Measurements from ENCODE around the gene DNAH2.
"Not testable (repeated sequence)": the region's sequence is repeated elsewhere in the genome, so short reads cannot be mapped to it uniquely, and the experiment has no call there.

DNAH2 gene

DNA sequence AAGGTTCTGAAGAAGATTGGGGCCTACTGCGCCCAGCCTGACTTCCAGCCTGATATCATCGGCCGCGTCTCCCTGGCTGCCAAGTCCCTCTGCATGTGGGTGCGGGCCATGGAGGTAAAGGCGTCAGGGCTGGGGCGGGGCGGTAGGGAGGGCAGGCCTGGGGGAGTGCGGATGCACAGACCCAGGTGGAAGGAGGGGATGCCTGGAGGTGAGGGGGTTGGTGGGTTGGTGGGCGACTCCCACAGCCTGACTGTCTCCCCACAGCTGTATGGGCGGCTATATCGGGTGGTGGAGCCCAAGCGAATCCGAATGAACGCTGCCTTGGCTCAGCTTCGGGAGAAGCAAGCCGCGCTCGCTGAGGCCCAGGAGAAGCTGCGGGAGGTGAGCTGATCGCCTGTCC is 89.7 kb downstream of the DNAH2 start:
- in situ Hi-C loops (cut with HindIII; ENCODE audit: low pct_ligation_motif_present, low sequenced_read_pairs), result no loop called here
- Histone ChIP-seq H3K27me3 (replicated peaks) (no peaks in the 10 kb centered on the region), H3K4me3 (ENCODE audit: low read depth, low read length) (no peak overlapping the region), H3K36me3 (replicated peaks) (no peaks in the 10 kb centered on the region), H3K27ac (no peak overlapping the region)
- no peak for DNase-seq
- TF ChIP-seq, protein P1, sequence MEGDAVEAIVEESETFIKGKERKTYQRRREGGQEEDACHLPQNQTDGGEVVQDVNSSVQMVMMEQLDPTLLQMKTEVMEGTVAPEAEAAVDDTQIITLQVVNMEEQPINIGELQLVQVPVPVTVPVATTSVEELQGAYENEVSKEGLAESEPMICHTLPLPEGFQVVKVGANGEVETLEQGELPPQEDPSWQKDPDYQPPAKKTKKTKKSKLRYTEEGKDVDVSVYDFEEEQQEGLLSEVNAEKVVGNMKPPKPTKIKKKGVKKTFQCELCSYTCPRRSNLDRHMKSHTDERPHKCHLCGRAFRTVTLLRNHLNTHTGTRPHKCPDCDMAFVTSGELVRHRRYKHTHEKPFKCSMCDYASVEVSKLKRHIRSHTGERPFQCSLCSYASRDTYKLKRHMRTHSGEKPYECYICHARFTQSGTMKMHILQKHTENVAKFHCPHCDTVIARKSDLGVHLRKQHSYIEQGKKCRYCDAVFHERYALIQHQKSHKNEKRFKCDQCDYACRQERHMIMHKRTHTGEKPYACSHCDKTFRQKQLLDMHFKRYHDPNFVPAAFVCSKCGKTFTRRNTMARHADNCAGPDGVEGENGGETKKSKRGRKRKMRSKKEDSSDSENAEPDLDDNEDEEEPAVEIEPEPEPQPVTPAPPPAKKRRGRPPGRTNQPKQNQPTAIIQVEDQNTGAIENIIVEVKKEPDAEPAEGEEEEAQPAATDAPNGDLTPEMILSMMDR (IDR thresholded peaks at IDR 0.05; ENCODE audit: low read depth, low read length, missing control alignments), result no peak

DNA sequence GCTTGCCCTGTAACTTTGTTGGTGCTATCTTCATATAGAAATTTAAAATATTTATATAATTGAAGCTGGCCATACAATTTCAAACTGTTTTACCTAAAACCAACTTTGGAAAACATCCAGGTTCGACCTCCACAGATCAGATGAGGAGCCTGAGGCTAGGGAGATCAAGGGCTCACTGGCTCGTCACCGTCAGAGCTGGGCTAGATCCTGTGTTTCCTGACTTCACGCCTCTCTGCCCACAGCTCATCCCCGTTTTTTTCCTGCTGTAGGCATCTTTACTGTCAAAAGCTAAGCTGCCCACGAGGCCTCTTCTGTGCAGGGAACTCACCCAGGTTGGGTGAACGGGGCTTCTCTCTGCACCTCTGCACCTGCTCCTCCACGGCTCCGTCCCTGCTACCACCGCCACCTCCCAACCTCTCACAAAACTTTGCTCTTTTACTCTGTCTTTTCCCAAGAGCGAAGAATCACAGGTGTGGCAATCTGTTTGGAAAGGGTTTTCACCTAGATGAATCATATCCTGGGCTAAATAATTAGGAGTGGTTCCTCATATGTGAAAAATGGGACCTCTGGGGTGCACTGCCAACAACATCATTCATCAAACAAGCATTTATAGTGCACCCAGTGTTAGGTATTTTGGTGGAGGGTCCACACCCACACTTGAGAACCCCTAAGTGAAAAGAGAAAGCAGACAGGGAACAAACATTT is 91.7 kb downstream of the DNAH2 start:
- H3K27ac ChIP-seq, result no peak overlapping the region
- no peak for DNase-seq
- in situ Hi-C loops (cut with HindIII; ENCODE audit: low pct_ligation_motif_present, low sequenced_read_pairs), result no loop called here
- H3K27me3 ChIP-seq (replicated peaks), result no peaks in the 10 kb centered on the region
- H3K4me3 ChIP-seq (ENCODE audit: low read depth, low read length), result no peak overlapping the region
- TF ChIP-seq, protein P1 (IDR thresholded peaks at IDR 0.05; ENCODE audit: low read depth, low read length, missing control alignments), result no peak
- H3K36me3 ChIP-seq (replicated peaks), result no peaks in the 10 kb centered on the region

DNA sequence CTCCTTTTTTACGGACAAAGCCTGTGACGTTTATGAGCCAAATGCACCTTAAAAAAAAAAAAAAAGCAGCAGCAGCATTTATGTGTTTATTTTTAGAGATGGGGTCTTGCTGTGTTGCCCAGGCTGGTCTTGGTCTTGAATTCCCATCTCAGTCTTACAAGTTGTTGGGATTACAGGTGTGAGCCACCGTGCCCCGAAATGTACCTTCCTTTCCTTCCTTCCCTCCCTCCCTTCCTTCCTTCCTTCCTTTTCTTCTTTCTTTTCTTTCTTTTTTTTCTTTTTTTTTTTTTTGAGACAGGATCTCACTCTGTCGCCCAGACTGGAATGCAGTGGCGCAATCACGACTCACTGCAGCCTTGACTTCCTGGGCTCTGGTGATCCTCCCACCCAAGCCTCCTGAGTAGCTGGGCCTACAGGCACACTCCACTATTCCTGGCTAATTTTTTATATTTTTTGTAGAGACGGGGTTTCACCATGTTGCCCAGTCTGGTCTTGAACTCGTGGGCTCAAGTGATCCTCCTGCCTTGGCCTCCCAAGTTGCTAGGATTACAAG is 92.3 kb downstream of the DNAH2 start:
- H3K36me3 ChIP-seq (replicated peaks); H3K27ac ChIP-seq; DNase-seq; in situ Hi-C loops (cut with HindIII; ENCODE audit: low pct_ligation_motif_present, low sequenced_read_pairs); H3K4me3 ChIP-seq (ENCODE audit: low read depth, low read length); H3K27me3 ChIP-seq (replicated peaks): not testable (repeated sequence)

DNA sequence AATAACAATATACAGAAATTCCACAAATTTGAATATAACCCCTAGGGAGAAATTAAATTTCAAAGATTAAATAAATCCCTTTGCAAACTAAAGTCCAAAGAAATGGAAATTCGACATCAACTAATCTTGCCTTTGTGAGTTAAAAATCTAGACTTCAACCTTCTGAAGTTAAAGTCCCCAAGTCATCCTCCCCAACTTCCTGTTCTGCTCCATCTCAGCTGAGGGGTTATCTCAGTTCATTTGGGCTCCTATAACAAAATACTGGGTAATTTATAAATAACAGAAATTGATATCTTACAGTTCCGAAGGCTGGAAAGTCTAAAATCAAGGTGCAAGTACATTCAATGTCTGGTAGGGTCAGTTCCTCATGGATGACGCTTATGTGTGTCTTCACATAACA is 93.7 kb downstream of the DNAH2 start:
- Histone ChIP-seq H3K27me3 (replicated peaks) (no peaks in the 10 kb centered on the region), H3K36me3 (replicated peaks) (no peaks in the 10 kb centered on the region), H3K4me3 (ENCODE audit: low read depth, low read length) (no peak overlapping the region), H3K27ac (no peak overlapping the region)
- in situ Hi-C loops (cut with HindIII; ENCODE audit: low pct_ligation_motif_present, low sequenced_read_pairs), result no loop called here
- TF ChIP-seq, protein P1 (IDR thresholded peaks at IDR 0.05; ENCODE audit: low read depth, low read length, missing control alignments), result no peak
- no peak for DNase-seq

- no peaks in the 10 kb centered on the region for H3K27me3 ChIP-seq (replicated peaks)
- DNase-seq, result no peak
- no peaks in the 10 kb centered on the region for H3K36me3 ChIP-seq (replicated peaks)
- in situ Hi-C loops (cut with HindIII; ENCODE audit: low pct_ligation_motif_present, low sequenced_read_pairs), result no loop called here
- no peak overlapping the region for H3K4me3 ChIP-seq (ENCODE audit: low read depth, low read length)
- TF ChIP-seq, protein P1 (IDR thresholded peaks at IDR 0.05; ENCODE audit: low read depth, low read length, missing control alignments), result no peak
- no peak overlapping the region for H3K27ac ChIP-seq
These were observed 97.4 kb downstream of the DNAH2 start for GRCh38 chr17:7814969-7815368.

DNA sequence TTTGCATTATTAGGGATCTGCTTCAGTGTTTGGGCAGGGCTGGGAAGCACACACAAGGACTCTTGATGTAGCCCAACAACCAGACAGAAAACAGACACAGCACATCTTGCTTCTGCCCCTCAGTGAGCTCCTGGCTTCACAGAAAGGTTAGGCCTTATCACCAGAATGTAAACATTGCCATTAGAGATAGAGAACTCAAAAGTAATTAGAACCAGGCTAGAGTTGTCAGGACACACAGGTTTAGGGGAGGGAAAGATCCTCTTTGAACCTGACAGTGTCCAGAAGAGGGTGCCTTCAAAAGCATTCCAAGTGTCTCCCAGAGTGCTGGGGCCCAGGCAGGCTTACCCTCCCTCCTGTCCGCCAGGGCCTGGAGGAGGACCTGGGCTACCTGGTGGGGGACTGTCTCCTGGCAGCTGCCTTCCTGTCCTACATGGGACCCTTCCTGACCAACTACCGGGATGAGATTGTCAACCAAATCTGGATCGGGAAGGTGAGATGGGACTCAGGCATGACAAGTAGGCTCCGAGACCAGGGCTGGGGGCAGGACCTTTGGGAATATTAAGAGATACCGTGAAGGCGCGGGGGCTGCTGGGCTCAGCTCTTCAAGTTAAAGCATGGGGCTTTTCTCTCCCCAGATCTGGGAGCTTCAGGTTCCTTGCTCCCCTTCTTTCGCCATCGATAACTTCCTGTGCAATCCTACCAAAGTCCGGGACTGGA is 99.5 kb downstream of the DNAH2 start:
- in situ Hi-C loops (cut with HindIII; ENCODE audit: low pct_ligation_motif_present, low sequenced_read_pairs), result no loop called here
- TF ChIP-seq, protein P1 (IDR thresholded peaks at IDR 0.05; ENCODE audit: low read depth, low read length, missing control alignments), result no peak
- Histone ChIP-seq H3K27ac (no peak overlapping the region), H3K36me3 (replicated peaks) (no peaks in the 10 kb centered on the region), H3K4me3 (ENCODE audit: low read depth, low read length) (no peak overlapping the region), H3K27me3 (replicated peaks) (no peaks in the 10 kb centered on the region)
- DNase-seq, result no peak

Data from brain microvascular endothelial cell (primary cell).